ENCODE data around the gene ANXA6. TPM values are rescaled to one million over a fixed set of nuclear protein-coding genes. Genes with fewer than 3 reads are reported as not detected.

ANXA6 gene
- polyA plus RNA-seq, 3 donors = 60.6 to 124 (median 93.5) TPM

DNA sequence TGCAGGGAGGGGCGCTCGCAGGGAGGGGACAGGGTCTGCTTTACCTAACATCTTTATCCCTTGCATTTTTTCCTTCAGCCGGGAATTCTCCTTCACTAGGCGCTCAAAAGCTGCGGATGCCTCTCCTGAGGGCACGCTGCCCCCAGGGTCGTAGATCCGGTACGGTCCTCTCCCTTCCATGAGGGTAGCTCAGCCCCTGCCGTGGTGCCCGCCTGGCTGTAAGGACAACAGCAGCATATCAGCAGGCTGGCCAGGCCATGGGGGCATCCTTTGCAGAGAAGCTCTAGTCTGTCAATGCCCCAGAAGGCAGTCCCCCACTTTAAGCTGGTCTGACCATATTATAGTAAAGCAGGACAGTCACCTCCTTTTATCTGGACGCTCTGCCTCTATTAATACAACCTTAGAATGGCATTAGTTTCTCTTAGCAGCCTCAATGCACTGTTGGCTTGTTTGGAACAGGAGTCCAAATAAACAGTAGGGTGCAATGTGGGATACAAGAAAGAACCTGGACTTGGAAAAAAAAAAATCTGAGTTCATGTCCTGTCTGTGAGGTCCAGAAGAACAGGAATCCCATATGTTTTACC lies 92.6 kb downstream of the ANXA6 start:
- peaks cover 23 to 71% of the 10 kb centered on the region in 2 donors for H3K36me3 ChIP-seq (replicated peaks in 1 of 2; ENCODE audit: control insufficient read depth in 1 of 2, insufficient read depth in 2 of 2, low read length in 2 of 2)
- peaks cover 97% of the 10 kb centered on the region for H3K4me1 Mint-ChIP-seq
- H3K9me3 Mint-ChIP-seq = no peaks in the 10 kb centered on the region
- no peak for DNase-seq
- no peak for TF ChIP-seq CTCF (IDR thresholded peaks at IDR 0.05)
- peaks cover 89 to 100% of the 10 kb centered on the region in 2 donors for H3K4me1 ChIP-seq (ENCODE audit: control insufficient read depth in 1 of 2, insufficient read depth in 2 of 2, low read length in 2 of 2)
- no peak overlapping the region for H3K9ac ChIP-seq (ENCODE audit: insufficient read depth, low read length, poor library complexity, severe bottlenecking)
- H3K4me3 Mint-ChIP-seq = no peak overlapping the region
- H3K9me3 ChIP-seq (replicated peaks in 1 of 2; ENCODE audit: control insufficient read depth in 1 of 2, insufficient read depth in 1 of 2, low read length in 2 of 2) = no peaks in the 10 kb centered on the region
- peaks cover 90% of the 10 kb centered on the region for H4K20me1 ChIP-seq (ENCODE audit: insufficient read depth, low read length)
- peaks cover 93% of the 10 kb centered on the region for H3K79me2 ChIP-seq (ENCODE audit: insufficient read depth, low read length)
- no peak overlapping the region for H3K4me3 ChIP-seq (replicated peaks in 1 of 3; ENCODE audit: low read depth in 2 of 3, low read length in 3 of 3)
- peak overlapping the region in 1 of 2 donors; percentile 43 for H3K27ac ChIP-seq (ENCODE audit: low read depth in 1 of 2, low read length in 2 of 2)
- WGBS (ENCODE audit: insufficient coverage) = 98% methylated on average over 9 of the region's 12 CpGs
- H3K27ac Mint-ChIP-seq = peak overlapping the region in 2 of 7 donors; percentile 62 to 96
- intact Hi-C loops (cut with micrococcal nuclease) = loop anchor here in 1 of 2 donors (2.0 kb wide), 1 partner anchor 14 kb away; no protein-coding TSS in a partner anchor
- no peak overlapping the region for H2AFZ ChIP-seq (ENCODE audit: insufficient read depth, low read depth, low read length, poor library complexity, severe bottlenecking)
- no peaks in the 10 kb centered on the region for H3K27me3 ChIP-seq (ENCODE audit: control insufficient read depth in 2 of 2, insufficient read depth in 2 of 2, low read length in 2 of 2)
- H3K4me2 ChIP-seq (replicated peaks; ENCODE audit: extremely low read depth, low read length, poor library complexity, severe bottlenecking) = no peak overlapping the region
- H3K27me3 Mint-ChIP-seq (ENCODE audit: low read depth in 3 of 3) = no peaks in the 10 kb centered on the region
- H3K36me3 Mint-ChIP-seq = peaks cover 66 to 81% of the 10 kb centered on the region in 2 donors

GRCh38 chr5:151063142-151063989 lies 94.2 kb downstream of the ANXA6 start:
- peak overlapping the region; percentile 48 to 81 for H3K4me3 Mint-ChIP-seq
- peaks cover 91 to 100% of the 10 kb centered on the region in 2 donors for H3K4me1 ChIP-seq (ENCODE audit: control insufficient read depth in 1 of 2, insufficient read depth in 2 of 2, low read length in 2 of 2)
- peak overlapping the region in 1 of 3 experiments; percentile 43 for H3K4me3 ChIP-seq (replicated peaks in 1 of 3; ENCODE audit: low read depth in 2 of 3, low read length in 3 of 3)
- peaks cover 0 to 4% (median 0%) of the 10 kb centered on the region in 3 donors for H3K27me3 Mint-ChIP-seq (ENCODE audit: low read depth in 3 of 3)
- TF ChIP-seq CTCF (IDR thresholded peaks at IDR 0.05) = no peak
- peaks cover 79% of the 10 kb centered on the region for H4K20me1 ChIP-seq (ENCODE audit: insufficient read depth, low read length)
- H3K9me3 ChIP-seq (replicated peaks in 1 of 2; ENCODE audit: control insufficient read depth in 1 of 2, insufficient read depth in 1 of 2, low read length in 2 of 2) = no peaks in the 10 kb centered on the region
- H3K36me3 ChIP-seq (replicated peaks in 1 of 2; ENCODE audit: control insufficient read depth in 1 of 2, insufficient read depth in 2 of 2, low read length in 2 of 2) = peaks cover 23 to 61% of the 10 kb centered on the region in 2 donors
- peak; percentile 61 to 84 (median 76) for DNase-seq
- H3K9ac ChIP-seq (ENCODE audit: insufficient read depth, low read length, poor library complexity, severe bottlenecking) = peak overlapping the region; percentile 55
- H3K27ac Mint-ChIP-seq = peak overlapping the region; percentile 90 to 99 (median 92)
- intact Hi-C loops (cut with micrococcal nuclease) = no loop called here
- peak overlapping the region; percentile 58 for H3K4me2 ChIP-seq (replicated peaks; ENCODE audit: extremely low read depth, low read length, poor library complexity, severe bottlenecking)
- H3K9me3 Mint-ChIP-seq = no peaks in the 10 kb centered on the region
- no peak overlapping the region for H2AFZ ChIP-seq (ENCODE audit: insufficient read depth, low read depth, low read length, poor library complexity, severe bottlenecking)
- peaks cover 63 to 79% of the 10 kb centered on the region in 2 donors for H3K36me3 Mint-ChIP-seq
- H3K27me3 ChIP-seq (ENCODE audit: control insufficient read depth in 2 of 2, insufficient read depth in 2 of 2, low read length in 2 of 2) = no peaks in the 10 kb centered on the region
- WGBS (ENCODE audit: insufficient coverage) = 33% methylated on average over 11 of the region's 17 CpGs
- peak overlapping the region; percentile 38 to 88 for H3K27ac ChIP-seq (ENCODE audit: low read depth in 1 of 2, low read length in 2 of 2)
- peaks cover 81% of the 10 kb centered on the region for H3K79me2 ChIP-seq (ENCODE audit: insufficient read depth, low read length)
- peaks cover 97% of the 10 kb centered on the region for H3K4me1 Mint-ChIP-seq

All from CD14-positive monocyte (primary cell).